ENCODE data around the gene BORCS8.

GRCh38 chr19:19202707-19203011, 10.7 kb upstream of the BORCS8 start:
- TF ChIP-seq EP300 (IDR thresholded peaks at IDR 0.05), result no peak
- TF ChIP-seq POLR2A (IDR thresholded peaks at IDR 0.05), result no peak

Measured in ovary (tissue), 1 donor.